ENCODE results near the gene SURF2.
"Not testable (repeated sequence)": the region's sequence is repeated elsewhere in the genome, so short reads cannot be mapped to it uniquely, and the experiment has no call there.

- TF ChIP-seq, protein P1, sequence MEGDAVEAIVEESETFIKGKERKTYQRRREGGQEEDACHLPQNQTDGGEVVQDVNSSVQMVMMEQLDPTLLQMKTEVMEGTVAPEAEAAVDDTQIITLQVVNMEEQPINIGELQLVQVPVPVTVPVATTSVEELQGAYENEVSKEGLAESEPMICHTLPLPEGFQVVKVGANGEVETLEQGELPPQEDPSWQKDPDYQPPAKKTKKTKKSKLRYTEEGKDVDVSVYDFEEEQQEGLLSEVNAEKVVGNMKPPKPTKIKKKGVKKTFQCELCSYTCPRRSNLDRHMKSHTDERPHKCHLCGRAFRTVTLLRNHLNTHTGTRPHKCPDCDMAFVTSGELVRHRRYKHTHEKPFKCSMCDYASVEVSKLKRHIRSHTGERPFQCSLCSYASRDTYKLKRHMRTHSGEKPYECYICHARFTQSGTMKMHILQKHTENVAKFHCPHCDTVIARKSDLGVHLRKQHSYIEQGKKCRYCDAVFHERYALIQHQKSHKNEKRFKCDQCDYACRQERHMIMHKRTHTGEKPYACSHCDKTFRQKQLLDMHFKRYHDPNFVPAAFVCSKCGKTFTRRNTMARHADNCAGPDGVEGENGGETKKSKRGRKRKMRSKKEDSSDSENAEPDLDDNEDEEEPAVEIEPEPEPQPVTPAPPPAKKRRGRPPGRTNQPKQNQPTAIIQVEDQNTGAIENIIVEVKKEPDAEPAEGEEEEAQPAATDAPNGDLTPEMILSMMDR (conservative IDR thresholded peaks at IDR 0.05): not testable (repeated sequence)
- not testable (repeated sequence) for TF ChIP-seq EZH2 (IDR thresholded peaks at IDR 0.05; ENCODE audit: low read depth)
Observed at GRCh38 chr9:133377280-133377679, 20.9 kb downstream of the SURF2 start.
